Activated B cell treated with CpG ODN at 0.5 μM for 24 hours (primary cell): ENCODE results near the gene SUMF1. TPM values are rescaled to one million over a fixed set of nuclear protein-coding genes. Genes with fewer than 3 reads are reported as not detected.

Experiments used
- ATAC-seq: fragments of 200-7000 bp; cut with Tn5 transposase; one replicate; pipeline ENCODE4 v1.10.0; 2021; ENCODE audit warnings: low read depth, mild to moderate bottlenecking, moderate library complexity
- CTCF ChIA-PET: fragments of 350-600 bp; sonication (Branson Sonifier 250); formaldehyde crosslinking; loops from one replicate; lab custom pipeline; 2021; ENCODE audit warnings: antibody characterized with exemption; lab: Charles Lee
- POLR2A ChIA-PET: fragments of 350-600 bp; sonication (Branson Sonifier 250); formaldehyde crosslinking; loops from one replicate; lab custom pipeline; 2021; ENCODE audit warnings: antibody characterized with exemption; lab: Charles Lee
- DNase-seq: peaks from one replicate; pipeline ENCODE4 v3.0.0; 2022
- H3K27ac Mint-ChIP-seq: one replicate; pipeline ENCODE4 v1.8.0; 2020; ENCODE audit warnings: mixed read lengths
- H3K27me3 Mint-ChIP-seq: one replicate; pipeline ENCODE4 v1.8.0; 2021; ENCODE audit warnings: mixed read lengths
- H3K36me3 Mint-ChIP-seq: one replicate; pipeline ENCODE4 v1.8.0; 2021; ENCODE audit warnings: low read depth, mixed read lengths
- H3K4me1 Mint-ChIP-seq: one replicate; pipeline ENCODE4 v1.8.0; 2021; ENCODE audit warnings: mixed read lengths
- H3K4me3 Mint-ChIP-seq: one replicate; pipeline ENCODE4 v1.8.0; 2020; ENCODE audit warnings: mild to moderate bottlenecking, mixed read lengths
- H3K9me3 Mint-ChIP-seq: one replicate; pipeline ENCODE4 v1.8.0; 2020; ENCODE audit warnings: mixed read lengths
- intact Hi-C: fragments of 100-400 bp; cut with micrococcal nuclease; formaldehyde crosslinking; loops from one replicate; pipeline ENCODE4 v1.15.1; 2024
- total RNA-seq: library from RNA; stranded (reverse); gene quantifications from 2 replicates; pipeline ENCODE4 v1.2.3, GENCODE V29; 2022
- TF ChIP-seq, protein P1 (sequence below): fragments of 200-600 bp; IDR thresholded peaks from one replicate; pipeline ENCODE4 v1.8.0; 2022; ENCODE audit warnings: antibody characterized with exemption, mild to moderate bottlenecking

The SUMF1 gene
- total RNA-seq, 1 donor from 2014 or later: 20.7 TPM

DNA sequence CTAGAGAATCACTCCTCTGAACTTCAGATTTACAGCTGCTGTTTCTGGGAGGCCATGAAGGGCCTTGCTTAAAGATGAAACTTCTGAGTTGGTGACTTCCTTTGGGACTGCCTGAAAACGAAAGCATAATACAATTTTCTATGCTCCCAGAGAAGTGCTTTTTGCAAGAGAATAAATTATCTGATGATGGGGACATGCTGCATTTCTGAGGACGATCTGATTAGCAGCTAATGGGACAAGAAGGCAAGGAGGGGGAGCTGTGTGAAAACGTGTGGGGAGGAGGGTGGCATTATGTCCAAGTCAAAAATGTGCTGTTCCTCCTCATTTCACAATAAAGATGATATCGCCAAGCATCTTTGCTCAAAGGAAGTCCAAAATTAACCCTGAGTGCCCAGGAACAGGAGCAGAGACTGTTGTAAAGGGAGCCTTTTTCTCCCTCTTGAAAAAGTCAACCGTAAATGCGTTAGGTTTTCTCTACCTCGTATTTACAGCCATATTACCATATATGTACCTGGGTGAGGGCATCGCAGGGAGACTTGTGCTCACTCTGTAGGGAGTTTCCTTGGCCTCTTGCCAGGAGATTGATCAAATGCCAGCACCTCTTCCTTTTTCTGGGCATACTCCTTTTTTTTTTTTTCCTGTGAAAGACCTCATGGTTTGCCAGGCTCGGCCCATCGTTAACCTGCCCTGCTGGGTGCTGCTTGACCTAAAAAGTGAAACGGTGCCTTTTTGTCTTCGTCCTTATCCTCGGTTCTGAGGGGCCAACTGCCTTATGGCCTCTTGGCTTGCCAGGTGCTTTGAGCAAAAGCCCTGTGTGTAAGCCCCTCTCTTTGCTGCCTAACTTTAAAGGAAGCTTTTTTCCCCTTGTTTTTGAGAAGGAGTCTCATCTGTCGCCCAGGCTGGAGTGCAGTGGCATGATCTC is 37.5 kb upstream of the SUMF1 start:
- peak overlapping the region; percentile 80 for H3K4me3 Mint-ChIP-seq
- TF ChIP-seq, protein P1, sequence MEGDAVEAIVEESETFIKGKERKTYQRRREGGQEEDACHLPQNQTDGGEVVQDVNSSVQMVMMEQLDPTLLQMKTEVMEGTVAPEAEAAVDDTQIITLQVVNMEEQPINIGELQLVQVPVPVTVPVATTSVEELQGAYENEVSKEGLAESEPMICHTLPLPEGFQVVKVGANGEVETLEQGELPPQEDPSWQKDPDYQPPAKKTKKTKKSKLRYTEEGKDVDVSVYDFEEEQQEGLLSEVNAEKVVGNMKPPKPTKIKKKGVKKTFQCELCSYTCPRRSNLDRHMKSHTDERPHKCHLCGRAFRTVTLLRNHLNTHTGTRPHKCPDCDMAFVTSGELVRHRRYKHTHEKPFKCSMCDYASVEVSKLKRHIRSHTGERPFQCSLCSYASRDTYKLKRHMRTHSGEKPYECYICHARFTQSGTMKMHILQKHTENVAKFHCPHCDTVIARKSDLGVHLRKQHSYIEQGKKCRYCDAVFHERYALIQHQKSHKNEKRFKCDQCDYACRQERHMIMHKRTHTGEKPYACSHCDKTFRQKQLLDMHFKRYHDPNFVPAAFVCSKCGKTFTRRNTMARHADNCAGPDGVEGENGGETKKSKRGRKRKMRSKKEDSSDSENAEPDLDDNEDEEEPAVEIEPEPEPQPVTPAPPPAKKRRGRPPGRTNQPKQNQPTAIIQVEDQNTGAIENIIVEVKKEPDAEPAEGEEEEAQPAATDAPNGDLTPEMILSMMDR: no peak
- ChIA-PET CTCF (interaction anchor here (1.1 to 2.1 kb wide), 3 partner anchors 10 to 17 kb away, joined by 3 to 9 read pairs (median 9); partner anchors contain the start of gene ITPR1), POLR2A (interaction anchor here (0.7 to 8.0 kb wide), 8 partner anchors 11 to 507 kb away, joined by 3 to 288 read pairs (median 6); partner anchors contain the start of genes ITPR1 and SUMF1)
- ATAC-seq (peak; percentile 27), DNase-seq (no peak)
- intact Hi-C loops: loop anchor here (1.0 to 5.0 kb wide), 2 partner anchors 11 to 78 kb away; partner anchors contain the start of gene ITPR1
- H3K9me3 Mint-ChIP-seq: no peaks in the 10 kb centered on the region
- H3K27ac Mint-ChIP-seq: peak overlapping the region; percentile 87
- H3K27me3 Mint-ChIP-seq: no peaks in the 10 kb centered on the region
- peaks cover 89% of the 10 kb centered on the region for H3K4me1 Mint-ChIP-seq
- peaks cover 33% of the 10 kb centered on the region for H3K36me3 Mint-ChIP-seq

DNA sequence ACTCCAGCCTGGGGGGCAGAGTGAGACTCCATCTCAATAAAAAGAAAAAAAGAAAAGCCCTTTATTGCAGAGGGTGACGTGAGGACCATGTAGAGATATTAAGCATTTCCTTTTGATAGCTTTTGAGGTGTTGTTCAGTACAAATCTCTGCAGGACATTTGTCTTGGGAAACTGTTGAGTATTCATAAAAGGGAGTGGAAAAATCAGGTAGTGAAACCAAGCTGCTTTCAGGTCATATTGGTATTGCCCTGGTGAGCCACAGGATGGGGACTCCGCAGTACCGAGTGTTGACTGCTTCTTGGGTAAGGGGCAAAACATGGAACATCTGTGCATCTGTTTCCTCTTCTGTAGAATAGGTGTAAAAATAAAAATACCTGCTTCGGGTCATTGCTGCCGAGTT is 36.0 kb upstream of the SUMF1 start:
- DNase-seq (no peak), ATAC-seq (peak; percentile 75)
- Mint-ChIP-seq H3K9me3 (no peaks in the 10 kb centered on the region), H3K4me1 (peaks cover 83% of the 10 kb centered on the region), H3K36me3 (peaks cover 35% of the 10 kb centered on the region), H3K4me3 (peak overlapping the region; percentile 80), H3K27ac (peak overlapping the region; percentile 87), H3K27me3 (no peaks in the 10 kb centered on the region)
- ChIA-PET CTCF (interaction anchor here (0.6 to 1.2 kb wide), 4 partner anchors 10 to 130 kb away, joined by 3 to 9 read pairs (median 4); partner anchors contain the start of gene ITPR1), POLR2A (interaction anchor here (0.6 to 8.0 kb wide), 8 partner anchors 9 to 82 kb away, joined by 3 to 288 read pairs (median 5); partner anchors contain the start of gene ITPR1)
- TF ChIP-seq, protein P1: no peak
- intact Hi-C loops: loop anchor here (1.0 kb wide), 3 partner anchors 16 to 130 kb away; partner anchors contain the start of gene SUMF1

DNA sequence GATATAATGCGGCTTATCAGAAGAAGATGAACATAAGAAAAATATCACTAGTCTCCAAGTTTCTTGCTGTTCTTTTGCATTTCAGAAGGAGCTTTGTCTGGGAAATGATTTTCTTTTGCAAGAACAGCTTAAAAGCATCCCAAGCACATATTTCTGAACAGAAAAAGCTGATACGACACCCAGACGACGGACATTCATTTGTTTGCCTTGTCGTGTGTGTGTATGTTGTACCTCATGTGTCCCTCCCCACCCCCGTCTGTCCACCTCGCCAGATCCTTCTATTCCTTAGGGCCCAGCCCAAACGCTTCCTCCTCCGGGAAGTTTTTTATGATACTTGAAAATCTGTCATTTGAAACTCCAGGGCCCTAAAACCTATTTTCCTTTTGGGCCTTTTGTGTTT is 34.9 kb upstream of the SUMF1 start:
- ChIA-PET POLR2A (interaction anchor here (1.7 to 8.0 kb wide), 2 partner anchors 8 to 11 kb away, joined by 6 to 288 read pairs; partner anchors contain the start of gene ITPR1), CTCF (no interaction called here)
- Mint-ChIP-seq H3K27me3 (no peaks in the 10 kb centered on the region), H3K27ac (peak overlapping the region; percentile 87), H3K4me3 (peak overlapping the region; percentile 16), H3K36me3 (peaks cover 43% of the 10 kb centered on the region), H3K9me3 (no peaks in the 10 kb centered on the region), H3K4me1 (peaks cover 81% of the 10 kb centered on the region)
- no peak for ATAC-seq
- DNase-seq: no peak
- intact Hi-C loops: no loop called here
- TF ChIP-seq, protein P1: no peak

DNA sequence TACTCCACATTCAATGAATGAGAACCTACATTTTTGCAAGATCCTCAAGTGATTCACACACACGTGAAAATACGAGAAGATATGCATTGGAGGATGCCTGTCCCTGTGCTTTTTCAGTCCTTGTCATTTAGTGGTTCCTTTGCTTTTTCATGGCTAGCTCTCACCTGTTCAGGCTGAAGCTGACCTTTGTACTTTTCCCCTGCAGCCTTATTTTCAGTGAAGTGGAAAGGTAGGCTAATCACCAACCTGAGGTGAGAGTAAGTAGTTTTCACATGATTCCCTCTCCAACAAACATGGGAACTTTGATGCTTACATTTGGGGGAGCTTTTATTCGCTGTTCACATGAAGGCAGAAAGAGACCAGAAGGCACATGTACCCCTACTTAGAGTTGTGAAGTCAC is 34.4 kb upstream of the SUMF1 start:
- no peaks in the 10 kb centered on the region for H3K27me3 Mint-ChIP-seq
- intact Hi-C loops: no loop called here
- DNase-seq: no peak
- H3K9me3 Mint-ChIP-seq: no peaks in the 10 kb centered on the region
- POLR2A ChIA-PET: interaction anchor here (0.6 to 8.0 kb wide), 2 partner anchors 7 to 33 kb away, joined by 3 to 288 read pairs; partner anchors contain the start of gene ITPR1
- H3K4me1 Mint-ChIP-seq: peaks cover 81% of the 10 kb centered on the region
- H3K27ac Mint-ChIP-seq: peak overlapping the region; percentile 87
- peaks cover 47% of the 10 kb centered on the region for H3K36me3 Mint-ChIP-seq
- CTCF ChIA-PET: no interaction called here
- ATAC-seq: no peak
- TF ChIP-seq, protein P1: no peak
- no peak overlapping the region for H3K4me3 Mint-ChIP-seq
